ENCODE data around the gene ZNF692. TPM values are rescaled to one million over a fixed set of nuclear protein-coding genes. Genes with fewer than 3 reads are reported as not detected.

The ZNF692 gene
- total and polyA plus RNA-seq, 2 donors (not counting 3 experiments of a cell fraction or from before 2014, with no cell fraction given): 32.6 to 36.6 TPM

GRCh38 chr1:248851390-248851789 lies 7.5 kb downstream of the ZNF692 start:
- dilution Hi-C loops (cut with MboI; ENCODE audit: extremely low pct_ligation_motif_present, low sequenced_read_pairs): no loop called here
- DNase-seq (ENCODE audit: low read depth, low spot score) (no peak), FAIRE-seq (no peak)
- intact Hi-C loops (cut with micrococcal nuclease): no loop called here
- H3K79me2 ChIP-seq (ENCODE audit: control insufficient read depth, insufficient read depth, low read length): no peaks in the 10 kb centered on the region
- CTCF ChIA-PET: no interaction called here
- no peaks in the 10 kb centered on the region for H4K20me1 ChIP-seq (replicated peaks; ENCODE audit: control insufficient read depth, extremely low read depth, insufficient read depth, low read length)
- H3K9ac ChIP-seq (replicated peaks; ENCODE audit: extremely low read depth, insufficient read depth, low read length): no peak overlapping the region
- no peak overlapping the region for H2AFZ ChIP-seq (ENCODE audit: low read depth, low read length)
- no peaks in the 10 kb centered on the region for H3K9me3 ChIP-seq (replicated peaks; ENCODE audit: control insufficient read depth, insufficient read depth, low read length)
- no peak overlapping the region for H3K4me3 ChIP-seq (replicated peaks in 1 of 3; ENCODE audit: insufficient read depth in 1 of 3, low read depth in 1 of 3, low read length in 3 of 3)
- TF ChIP-seq MYC (IDR thresholded peaks at IDR 0.05; ENCODE audit: low read depth, low read length) (no peak), EZH2 (IDR thresholded peaks at IDR 0.05; ENCODE audit: borderline replicate concordance, low read depth, low read length, severe bottlenecking) (no peak), POLR2AphosphoS5 (IDR thresholded peaks at IDR 0.05; ENCODE audit: insufficient read depth, low read depth, low read length) (no peak), GATA2 (IDR thresholded peaks at IDR 0.05; ENCODE audit: insufficient read depth, insufficient read length, low read depth, low read length) (no peak), FOS (IDR thresholded peaks at IDR 0.05; ENCODE audit: borderline replicate concordance, insufficient read depth, low read length) (no peak), MAX (IDR thresholded peaks at IDR 0.05; ENCODE audit: insufficient read depth, insufficient read length) (no peak), CTCF (IDR thresholded peaks at IDR 0.05; ENCODE audit: extremely low read depth in 1 of 2, insufficient read depth in 1 of 2, low read depth in 1 of 2, low read length in 2 of 2) (no peak), JUN (IDR thresholded peaks at IDR 0.05; ENCODE audit: borderline replicate concordance, insufficient read depth, insufficient read length, low read depth) (no peak), POLR2A (IDR thresholded peaks at IDR 0.05; ENCODE audit: low read depth, low read length) (no peak)
- POLR2A ChIA-PET: interaction anchor here (1.9 kb wide), 1 partner anchor 14 kb away, joined by 6 read pairs; the partner anchor contains the start of gene ZNF672
- H3K36me3 ChIP-seq (ENCODE audit: control insufficient read depth in 2 of 2, extremely low read depth in 1 of 2, insufficient read depth in 2 of 2, low read length in 2 of 2): peaks cover 0 to 27% of the 10 kb centered on the region in 2 experiments
- H3K4me1 ChIP-seq (ENCODE audit: control insufficient read depth, extremely low read depth, insufficient read depth, low read length): no peaks in the 10 kb centered on the region
- no peaks in the 10 kb centered on the region for H3K9me1 ChIP-seq (replicated peaks; ENCODE audit: control insufficient read depth, extremely low read depth, insufficient read depth, low read length)
- no TSS peak for BruUV-seq (replicated peaks)
- H3K27me3 ChIP-seq (ENCODE audit: control insufficient read depth in 2 of 2, insufficient read depth in 2 of 2, low read length in 2 of 2): no peaks in the 10 kb centered on the region
- no peak overlapping the region for H3K4me2 ChIP-seq (ENCODE audit: insufficient read depth, low read length)
- H3K27ac ChIP-seq (ENCODE audit: insufficient read depth, low read depth, low read length): no peak overlapping the region
